ENCODE measurements around the gene COL25A1. TPM values are rescaled to one million over a fixed set of nuclear protein-coding genes. Genes with fewer than 3 reads are reported as not detected.

Gene COL25A1
- total RNA-seq, 1 experiment from 2014 or later: not detected

DNA sequence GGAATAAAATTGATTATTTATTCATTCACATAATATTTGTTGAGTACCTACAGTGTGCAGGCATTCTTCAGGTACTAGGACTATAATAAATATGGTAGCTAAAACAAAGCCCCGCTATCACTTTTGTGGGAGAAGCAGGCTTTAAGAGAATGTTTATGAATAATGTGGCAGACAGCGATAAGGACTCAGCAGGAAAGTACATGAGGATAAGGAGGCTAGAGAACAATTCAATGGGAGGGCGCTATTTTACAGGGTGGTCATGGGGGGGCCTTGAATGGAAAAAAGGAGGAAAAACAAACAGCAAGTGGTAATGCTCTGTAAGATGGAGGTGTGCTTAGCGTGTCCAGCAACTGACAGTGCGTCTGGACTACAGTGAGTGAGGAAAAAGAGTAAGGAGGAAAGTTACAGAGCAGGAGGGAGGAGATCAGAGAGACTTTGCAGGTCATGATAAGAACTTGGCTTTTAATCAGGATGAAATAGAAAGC lies 275.4 kb downstream of the COL25A1 start:
- no TSS peak for BruUV-seq (replicated peaks)
- intact Hi-C loops (cut with micrococcal nuclease; ENCODE audit: unreplicated experiment): no loop called here

GRCh38 chr4:109026588-109026987 lies 275.9 kb downstream of the COL25A1 start:
- Histone ChIP-seq H3K36me3 (ENCODE audit: control insufficient read depth, insufficient read depth, low read length) (no peaks in the 10 kb centered on the region), H3K27me3 (ENCODE audit: control insufficient read depth, insufficient read depth, low read length) (no peaks in the 10 kb centered on the region), H3K4me3 (ENCODE audit: low read depth in 2 of 2, low read length in 2 of 2) (no peak overlapping the region), H3K27ac (ENCODE audit: low read length) (no peak overlapping the region), H3K9me3 (ENCODE audit: control insufficient read depth, insufficient read depth, low read depth, low read length) (no peaks in the 10 kb centered on the region), H3K4me1 (ENCODE audit: control insufficient read depth, insufficient read depth, low read length) (no peaks in the 10 kb centered on the region)
- ChIA-PET CTCF (no interaction called here), POLR2A (no interaction called here)
- no peak for TF ChIP-seq TCF7L2 (IDR thresholded peaks at IDR 0.05; ENCODE audit: low read depth, low read length)
- TF ChIP-seq, protein P1, sequence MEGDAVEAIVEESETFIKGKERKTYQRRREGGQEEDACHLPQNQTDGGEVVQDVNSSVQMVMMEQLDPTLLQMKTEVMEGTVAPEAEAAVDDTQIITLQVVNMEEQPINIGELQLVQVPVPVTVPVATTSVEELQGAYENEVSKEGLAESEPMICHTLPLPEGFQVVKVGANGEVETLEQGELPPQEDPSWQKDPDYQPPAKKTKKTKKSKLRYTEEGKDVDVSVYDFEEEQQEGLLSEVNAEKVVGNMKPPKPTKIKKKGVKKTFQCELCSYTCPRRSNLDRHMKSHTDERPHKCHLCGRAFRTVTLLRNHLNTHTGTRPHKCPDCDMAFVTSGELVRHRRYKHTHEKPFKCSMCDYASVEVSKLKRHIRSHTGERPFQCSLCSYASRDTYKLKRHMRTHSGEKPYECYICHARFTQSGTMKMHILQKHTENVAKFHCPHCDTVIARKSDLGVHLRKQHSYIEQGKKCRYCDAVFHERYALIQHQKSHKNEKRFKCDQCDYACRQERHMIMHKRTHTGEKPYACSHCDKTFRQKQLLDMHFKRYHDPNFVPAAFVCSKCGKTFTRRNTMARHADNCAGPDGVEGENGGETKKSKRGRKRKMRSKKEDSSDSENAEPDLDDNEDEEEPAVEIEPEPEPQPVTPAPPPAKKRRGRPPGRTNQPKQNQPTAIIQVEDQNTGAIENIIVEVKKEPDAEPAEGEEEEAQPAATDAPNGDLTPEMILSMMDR (IDR thresholded peaks at IDR 0.05): no peak
- TF ChIP-seq REST (IDR thresholded peaks at IDR 0.05; ENCODE audit: insufficient read depth in 1 of 2, low read depth in 2 of 2, low read length in 1 of 2): no peak
- no peak for TF ChIP-seq POLR2AphosphoS5 (IDR thresholded peaks at IDR 0.05; ENCODE audit: low read depth, low read length)
- TF ChIP-seq SIN3A (IDR thresholded peaks at IDR 0.05; ENCODE audit: borderline replicate concordance, insufficient read depth, low read depth, low read length): no peak
- intact Hi-C loops (cut with micrococcal nuclease; ENCODE audit: unreplicated experiment) (no loop called here), in situ Hi-C loops (cut with HindIII; ENCODE audit: low pct_unique_long_range_greater_than_20kb, low sequenced_read_pairs) (no loop called here)
- ATAC-seq (no peak), DNase-seq (ENCODE audit: low read depth, low spot score) (no peak)
- BruUV-seq (replicated peaks): no TSS peak

More for the DNA sequence above, 275.4 kb downstream of the COL25A1 start:
- TF ChIP-seq REST (IDR thresholded peaks at IDR 0.05; ENCODE audit: insufficient read depth in 1 of 2, low read depth in 2 of 2, low read length in 1 of 2) (no peak), POLR2AphosphoS5 (IDR thresholded peaks at IDR 0.05; ENCODE audit: low read depth, low read length) (no peak), SIN3A (IDR thresholded peaks at IDR 0.05; ENCODE audit: borderline replicate concordance, insufficient read depth, low read depth, low read length) (no peak), TCF7L2 (IDR thresholded peaks at IDR 0.05; ENCODE audit: low read depth, low read length) (no peak)
- TF ChIP-seq, protein P1 (IDR thresholded peaks at IDR 0.05): no peak
- H3K4me1 ChIP-seq (ENCODE audit: control insufficient read depth, insufficient read depth, low read length): no peaks in the 10 kb centered on the region
- no peak overlapping the region for H3K27ac ChIP-seq (ENCODE audit: low read length)
- H3K27me3 ChIP-seq (ENCODE audit: control insufficient read depth, insufficient read depth, low read length): no peaks in the 10 kb centered on the region
- DNase-seq (ENCODE audit: low read depth, low spot score) (no peak), ATAC-seq (no peak)
- ChIA-PET CTCF (no interaction called here), POLR2A (no interaction called here)
- H3K4me3 ChIP-seq (ENCODE audit: low read depth in 2 of 2, low read length in 2 of 2): no peak overlapping the region
- H3K9me3 ChIP-seq (ENCODE audit: control insufficient read depth, insufficient read depth, low read depth, low read length): no peaks in the 10 kb centered on the region
- no peaks in the 10 kb centered on the region for H3K36me3 ChIP-seq (ENCODE audit: control insufficient read depth, insufficient read depth, low read length)
- in situ Hi-C loops (cut with HindIII; ENCODE audit: low pct_unique_long_range_greater_than_20kb, low sequenced_read_pairs): no loop called here

All from Panc1 (cell line).